H9 (cell line): ENCODE measurements around the gene MAST4. TPM values are rescaled to one million over a fixed set of nuclear protein-coding genes. Genes with fewer than 3 reads are reported as not detected.

Experiments
- DNase-seq: peaks from one replicate; pipeline ENCODE4 v3.0.0-alpha.2; 2017
- H2AFZ ChIP-seq: one replicate; pipeline ENCODE4 v1.6.1; 2013; ENCODE audit warnings: mild to moderate bottlenecking, low read length, control low read depth, moderate library complexity
- H2AK5ac ChIP-seq: 2 replicates; pipeline ENCODE4 v1.6.1; 2013; ENCODE audit warnings: low read length, control low read depth, mixed read lengths; ENCODE audit not compliant: insufficient read length
- H2BK120ac ChIP-seq: one replicate; pipeline ENCODE4 v1.6.1; 2013; ENCODE audit warnings: low read depth, mild to moderate bottlenecking, low read length, control low read depth, inconsistent platforms; ENCODE audit not compliant: poor library complexity, severe bottlenecking
- H2BK12ac ChIP-seq: 2 replicates; pipeline ENCODE4 v1.6.1; 2013; ENCODE audit warnings: low read length, control low read depth, mixed read lengths, low read depth; ENCODE audit not compliant: insufficient read length
- H2BK15ac ChIP-seq: 2 replicates; pipeline ENCODE4 v1.6.1; 2013; ENCODE audit warnings: low read depth, low read length, control low read depth
- H2BK20ac ChIP-seq: one replicate; pipeline ENCODE4 v1.6.1; 2013; ENCODE audit warnings: low read depth, mild to moderate bottlenecking, low read length, control low read depth, inconsistent platforms; ENCODE audit not compliant: poor library complexity, severe bottlenecking
- H2BK5ac ChIP-seq: 2 replicates; pipeline ENCODE4 v1.6.1; 2013; ENCODE audit warnings: low read length, control low read depth, mixed read lengths; ENCODE audit not compliant: insufficient read length
- H3K14ac ChIP-seq: 2 replicates; pipeline ENCODE4 v1.6.1; 2013; ENCODE audit warnings: low read length, control low read depth; ENCODE audit not compliant: insufficient read depth
- H3K18ac ChIP-seq: 2 replicates; pipeline ENCODE4 v1.6.1; 2013; ENCODE audit warnings: low read depth, mild to moderate bottlenecking, mixed read lengths, low read length, control low read depth; ENCODE audit not compliant: insufficient read length
- H3K23ac ChIP-seq: 2 replicates; pipeline ENCODE4 v1.6.1; 2013; ENCODE audit warnings: low read length, control low read depth, mixed read lengths, low read depth; ENCODE audit not compliant: insufficient read length
- H3K23me2 ChIP-seq: 2 replicates; pipeline ENCODE4 v1.6.1; 2013; ENCODE audit warnings: low read depth, mild to moderate bottlenecking, mixed read lengths, low read length, control low read depth; ENCODE audit not compliant: insufficient read length, poor library complexity, severe bottlenecking
- H3K27ac ChIP-seq: 2 replicates; pipeline ENCODE4 v1.5.1; 2013; ENCODE audit warnings: low read length, control low read depth, mixed read lengths, low read depth; ENCODE audit not compliant: insufficient read length
- H3K27me3 ChIP-seq: 2 replicates; pipeline ENCODE4 v1.6.1; 2013; ENCODE audit warnings: low read length, control low read depth, inconsistent platforms; ENCODE audit not compliant: insufficient read depth
- H3K4ac ChIP-seq: 2 replicates; pipeline ENCODE4 v1.6.1; 2013; ENCODE audit warnings: low read depth, mild to moderate bottlenecking, control low read depth, inconsistent platforms, low read length, moderate library complexity
- H3K4me1 ChIP-seq: 2 replicates; pipeline ENCODE4 v1.6.1; 2013; ENCODE audit warnings: low read length, control low read depth, inconsistent platforms; ENCODE audit not compliant: insufficient read depth
- H3K4me2 ChIP-seq: 2 replicates; pipeline ENCODE4 v1.6.1; 2013; ENCODE audit warnings: low read length, control low read depth, mixed read lengths; ENCODE audit not compliant: insufficient read length, insufficient read depth
- H3K56ac ChIP-seq: 2 replicates; pipeline ENCODE4 v1.6.1; 2013; ENCODE audit warnings: low read depth, mild to moderate bottlenecking, mixed read lengths, low read length, control low read depth; ENCODE audit not compliant: insufficient read length
- H3K79me1 ChIP-seq: 2 replicates; pipeline ENCODE4 v1.6.1; 2013; ENCODE audit warnings: low read depth, mild to moderate bottlenecking, moderate library complexity, low read length, control low read depth, inconsistent platforms; ENCODE audit not compliant: insufficient read depth, poor library complexity, severe bottlenecking
- H3K79me2 ChIP-seq: 2 replicates; pipeline ENCODE4 v1.6.1; 2013; ENCODE audit warnings: low read length, control low read depth, inconsistent platforms; ENCODE audit not compliant: insufficient read depth
- H3K9ac ChIP-seq: 2 replicates; pipeline ENCODE4 v1.6.1; 2013; ENCODE audit warnings: low read length, control low read depth, mixed read lengths; ENCODE audit not compliant: insufficient read length; ENCODE audit errors: extremely low read depth
- H3K9me3 ChIP-seq: one replicate; pipeline ENCODE4 v1.6.1; 2013; ENCODE audit warnings: low read depth, low read length, inconsistent platforms; ENCODE audit not compliant: control insufficient read depth
- H3T11ph ChIP-seq: one replicate; pipeline ENCODE4 v1.6.1; 2013; ENCODE audit warnings: mild to moderate bottlenecking, low read length, control low read depth, inconsistent platforms
- H4K20me1 ChIP-seq: one replicate; pipeline ENCODE4 v1.6.1; 2013; ENCODE audit not compliant: control insufficient read depth, insufficient read length, insufficient read depth
- H4K5ac ChIP-seq: 2 replicates; pipeline ENCODE4 v1.6.1; 2013; ENCODE audit warnings: low read depth, mild to moderate bottlenecking, mixed read lengths, low read length, control low read depth; ENCODE audit not compliant: insufficient read length
- H4K8ac ChIP-seq: replicated peaks from 2 replicates; pipeline ENCODE4 v1.6.1; 2013; ENCODE audit warnings: low read length, control low read depth, mixed read lengths, low read depth; ENCODE audit not compliant: insufficient read length
- H4K91ac ChIP-seq: 2 replicates; pipeline ENCODE4 v1.6.1; 2013; ENCODE audit warnings: low read depth, mild to moderate bottlenecking, moderate library complexity, mixed read lengths, low read length, control low read depth; ENCODE audit not compliant: insufficient read length
- H3K27ac Mint-ChIP-seq, 3 experiments: 2 replicates in 2 of 3; 3 replicates in 1 of 3; pipeline ENCODE4 v1.8.0; 2020 to 2021; ENCODE audit warnings: mixed read lengths in 3 of 3, mild to moderate bottlenecking in 1 of 3, moderate library complexity in 1 of 3
- H3K27me3 Mint-ChIP-seq: 2 replicates; pipeline ENCODE4 v1.8.0; 2021; ENCODE audit warnings: low read depth, mild to moderate bottlenecking, moderate library complexity, mixed read lengths
- H3K36me3 Mint-ChIP-seq, 3 experiments: 2 replicates in 2 of 3; 3 replicates in 1 of 3; pipeline ENCODE4 v1.8.0; 2020 to 2021; ENCODE audit warnings: low read depth in 3 of 3, mixed read lengths in 3 of 3; ENCODE audit not compliant: insufficient read depth in 1 of 3
- H3K4me1 Mint-ChIP-seq, 2 experiments: 2 replicates each; pipeline ENCODE4 v1.8.0; 2020; ENCODE audit warnings: mixed read lengths in 2 of 2
- H3K4me3 Mint-ChIP-seq, 2 experiments: 2 replicates in 1 of 2; 3 replicates in 1 of 2; pipeline ENCODE4 v1.8.0; 2020 to 2021; ENCODE audit warnings: mild to moderate bottlenecking in 2 of 2, mixed read lengths in 2 of 2, moderate library complexity in 1 of 2
- H3K9me3 Mint-ChIP-seq, 2 experiments: 2 replicates in 1 of 2; 3 replicates in 1 of 2; pipeline ENCODE4 v1.8.0; 2020; ENCODE audit warnings: mild to moderate bottlenecking in 2 of 2, mixed read lengths in 2 of 2, moderate library complexity in 1 of 2
- CTCF ChIP-seq: fragments of 200-600 bp; sonication (generic); conservative IDR thresholded peaks from 3 replicates; pipeline ENCODE4 v1.8.0; 2021; ENCODE audit warnings: antibody characterized with exemption, mild to moderate bottlenecking
- WGBS: extraction: QIAGEN DNeasy Blood & Tissue Kit; methylation state at CpG from one replicate; pipeline ENCODE4 v1.1.7; 2013; ENCODE audit warnings: missing lambda C conversion rate, low lambda C conversion rate, mixed read lengths; ENCODE audit not compliant: insufficient read length; ENCODE audit errors: extremely low coverage; 5-methylcytosine and 5-hydroxymethylcytosine counted together
- total RNA-seq: library from RNA; stranded (reverse); gene quantifications from 2 replicates; pipeline ENCODE4 v1.2.1, GENCODE V29; 2021

The MAST4 gene
- total RNA-seq, 1 experiment from 2014 or later: 3.7 TPM

- Histone ChIP-seq H3K79me1 (no peaks in the 10 kb centered on the region), H3K9me3 (no peaks in the 10 kb centered on the region), H2BK5ac (no peak overlapping the region), H2AK5ac (no peak overlapping the region), H3K18ac (no peak overlapping the region), H4K8ac (no peak overlapping the region), H2BK20ac (no peak overlapping the region), H4K5ac (no peak overlapping the region), H2BK15ac (no peak overlapping the region), H3K4me2 (no peak overlapping the region), H3T11ph (no peak overlapping the region), H3K4ac (no peak overlapping the region), H4K91ac (no peak overlapping the region), H3K14ac (no peak overlapping the region), H3K27me3 (no peaks in the 10 kb centered on the region), H3K56ac (no peak overlapping the region), H3K4me1 (no peaks in the 10 kb centered on the region), H3K23me2 (no peaks in the 10 kb centered on the region), H3K79me2 (no peaks in the 10 kb centered on the region), H3K9ac (no peak overlapping the region), H3K23ac (no peak overlapping the region), H4K20me1 (no peaks in the 10 kb centered on the region), H2BK120ac (no peak overlapping the region), H3K27ac (no peak overlapping the region), H2AFZ (no peak overlapping the region), H2BK12ac (no peak overlapping the region)
- Mint-ChIP-seq H3K36me3 (peaks cover 2 to 5% (median 4%) of the 10 kb centered on the region in 3 experiments; a peak in 3 of 7 replicates), H3K27ac (no peak overlapping the region), H3K27me3 (no peaks in the 10 kb centered on the region; the same call in 1 of the 2 replicates), H3K4me3 (no peak overlapping the region), H3K9me3 (peaks cover 0 to 5% of the 10 kb centered on the region in 2 experiments; a peak in 2 of 5 replicates), H3K4me1 (no peaks in the 10 kb centered on the region)
- no peak for TF ChIP-seq CTCF
- no CpG with 5 or more reads among the region's 3 CpGs for WGBS
- no peak for DNase-seq
These were observed 181.7 kb downstream of the MAST4 start for GRCh38 chr5:66777868-66778267.
